ENCODE data around the gene TSPAN8.

DNA sequence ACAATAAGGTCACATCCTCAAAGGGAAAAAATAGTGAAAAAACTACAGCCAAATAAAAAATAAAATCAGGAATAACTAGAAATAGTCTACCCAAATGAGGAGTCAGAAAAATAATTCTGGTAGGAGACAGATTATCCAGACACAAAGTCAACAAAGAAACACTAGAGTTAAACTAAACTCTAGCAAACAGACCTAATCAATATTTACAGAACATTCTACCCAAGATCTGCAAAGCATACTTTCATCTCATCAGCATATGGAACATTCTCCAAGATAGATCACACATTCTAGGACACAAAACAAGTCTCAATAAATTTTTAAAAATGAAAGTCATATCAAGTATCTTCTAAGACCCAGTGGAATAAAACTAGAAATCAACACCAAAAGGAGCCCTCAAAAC lies 20.4 kb upstream of the TSPAN8 start:
- TF ChIP-seq, protein P1, sequence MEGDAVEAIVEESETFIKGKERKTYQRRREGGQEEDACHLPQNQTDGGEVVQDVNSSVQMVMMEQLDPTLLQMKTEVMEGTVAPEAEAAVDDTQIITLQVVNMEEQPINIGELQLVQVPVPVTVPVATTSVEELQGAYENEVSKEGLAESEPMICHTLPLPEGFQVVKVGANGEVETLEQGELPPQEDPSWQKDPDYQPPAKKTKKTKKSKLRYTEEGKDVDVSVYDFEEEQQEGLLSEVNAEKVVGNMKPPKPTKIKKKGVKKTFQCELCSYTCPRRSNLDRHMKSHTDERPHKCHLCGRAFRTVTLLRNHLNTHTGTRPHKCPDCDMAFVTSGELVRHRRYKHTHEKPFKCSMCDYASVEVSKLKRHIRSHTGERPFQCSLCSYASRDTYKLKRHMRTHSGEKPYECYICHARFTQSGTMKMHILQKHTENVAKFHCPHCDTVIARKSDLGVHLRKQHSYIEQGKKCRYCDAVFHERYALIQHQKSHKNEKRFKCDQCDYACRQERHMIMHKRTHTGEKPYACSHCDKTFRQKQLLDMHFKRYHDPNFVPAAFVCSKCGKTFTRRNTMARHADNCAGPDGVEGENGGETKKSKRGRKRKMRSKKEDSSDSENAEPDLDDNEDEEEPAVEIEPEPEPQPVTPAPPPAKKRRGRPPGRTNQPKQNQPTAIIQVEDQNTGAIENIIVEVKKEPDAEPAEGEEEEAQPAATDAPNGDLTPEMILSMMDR (tag by site-specific recombination; IDR thresholded peaks at IDR 0.05), result no peak
- TF ChIP-seq ZNF311 (tag by site-specific recombination; IDR thresholded peaks at IDR 0.05; ENCODE audit: borderline replicate concordance) (no peak), SETDB1 (IDR thresholded peaks at IDR 0.05; ENCODE audit: insufficient read length, low read length) (no peak), ZNF274 (IDR thresholded peaks at IDR 0.05; ENCODE audit: low read length) (no peak), ZNF274 (tag by site-specific recombination; IDR thresholded peaks at IDR 0.05; ENCODE audit: borderline replicate concordance) (no peak), ZNF555 (tag by site-specific recombination; conservative IDR thresholded peaks at IDR 0.05) (no peak)
- TF ChIP-seq, protein P2, sequence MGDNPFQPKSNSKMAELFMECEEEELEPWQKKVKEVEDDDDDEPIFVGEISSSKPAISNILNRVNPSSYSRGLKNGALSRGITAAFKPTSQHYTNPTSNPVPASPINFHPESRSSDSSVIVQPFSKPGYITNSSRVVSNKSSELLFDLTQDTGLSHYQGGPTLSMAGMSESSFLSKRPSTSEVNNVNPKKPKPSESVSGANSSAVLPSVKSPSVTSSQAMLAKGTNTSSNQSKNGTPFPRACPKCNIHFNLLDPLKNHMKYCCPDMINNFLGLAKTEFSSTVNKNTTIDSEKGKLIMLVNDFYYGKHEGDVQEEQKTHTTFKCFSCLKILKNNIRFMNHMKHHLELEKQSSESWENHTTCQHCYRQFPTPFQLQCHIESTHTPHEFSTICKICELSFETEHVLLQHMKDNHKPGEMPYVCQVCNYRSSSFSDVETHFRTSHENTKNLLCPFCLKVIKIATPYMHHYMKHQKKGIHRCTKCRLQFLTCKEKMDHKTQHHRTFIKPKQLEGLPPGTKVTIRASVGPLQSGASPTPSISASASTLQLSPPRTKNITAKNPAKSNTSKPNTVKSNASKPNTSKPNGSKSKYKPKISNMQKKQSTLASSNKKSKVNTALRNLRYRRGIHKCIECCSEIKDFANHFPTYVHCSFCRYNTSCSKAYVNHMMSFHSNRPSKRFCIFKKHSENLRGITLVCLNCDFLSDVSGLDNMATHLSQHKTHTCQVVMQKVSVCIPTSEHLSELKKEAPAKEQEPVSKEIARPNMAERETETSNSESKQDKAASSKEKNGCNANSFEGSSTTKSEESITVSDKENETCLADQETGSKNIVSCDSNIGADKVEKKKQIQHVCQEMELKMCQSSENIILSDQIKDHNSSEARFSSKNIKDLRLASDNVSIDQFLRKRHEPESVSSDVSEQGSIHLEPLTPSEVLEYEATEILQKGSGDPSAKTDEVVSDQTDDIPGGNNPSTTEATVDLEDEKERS (tag by site-specific recombination; IDR thresholded peaks at IDR 0.05), result no peak
- TF ChIP-seq, protein P3, sequence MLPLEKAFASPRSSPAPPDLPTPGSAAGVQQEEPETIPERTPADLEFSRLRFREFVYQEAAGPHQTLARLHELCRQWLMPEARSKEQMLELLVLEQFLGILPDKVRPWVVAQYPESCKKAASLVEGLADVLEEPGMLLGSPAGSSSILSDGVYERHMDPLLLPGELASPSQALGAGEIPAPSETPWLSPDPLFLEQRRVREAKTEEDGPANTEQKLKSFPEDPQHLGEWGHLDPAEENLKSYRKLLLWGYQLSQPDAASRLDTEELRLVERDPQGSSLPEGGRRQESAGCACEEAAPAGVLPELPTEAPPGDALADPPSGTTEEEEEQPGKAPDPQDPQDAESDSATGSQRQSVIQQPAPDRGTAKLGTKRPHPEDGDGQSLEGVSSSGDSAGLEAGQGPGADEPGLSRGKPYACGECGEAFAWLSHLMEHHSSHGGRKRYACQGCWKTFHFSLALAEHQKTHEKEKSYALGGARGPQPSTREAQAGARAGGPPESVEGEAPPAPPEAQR (tag by site-specific recombination; IDR thresholded peaks at IDR 0.05), result no peak
- TF ChIP-seq, protein P4, sequence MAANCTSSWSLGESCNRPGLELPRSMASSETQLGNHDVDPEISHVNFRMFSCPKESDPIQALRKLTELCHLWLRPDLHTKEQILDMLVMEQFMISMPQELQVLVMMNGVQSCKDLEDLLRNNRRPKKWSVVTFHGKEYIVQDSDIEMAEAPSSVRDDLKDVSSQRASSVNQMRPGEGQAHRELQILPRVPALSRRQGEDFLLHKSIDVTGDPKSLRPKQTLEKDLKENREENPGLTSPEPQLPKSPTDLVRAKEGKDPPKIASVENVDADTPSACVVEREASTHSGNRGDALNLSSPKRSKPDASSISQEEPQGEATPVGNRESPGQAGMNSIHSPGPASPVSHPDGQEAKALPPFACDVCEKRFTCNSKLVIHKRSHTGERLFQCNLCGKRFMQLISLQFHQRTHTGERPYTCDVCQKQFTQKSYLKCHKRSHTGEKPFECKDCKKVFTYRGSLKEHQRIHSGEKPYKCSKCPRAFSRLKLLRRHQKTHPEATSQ (tag by site-specific recombination; IDR thresholded peaks at IDR 0.05), result no peak

All from HEK293 (cell line).